ENCODE data around the gene NEK9.

- TF ChIP-seq GATA3 (IDR thresholded peaks at IDR 0.05; ENCODE audit: low read depth, low read length) (no peak), GATA2 (IDR thresholded peaks at IDR 0.05; ENCODE audit: low read depth, low read length) (no peak)
These were observed 32.2 kb upstream of the NEK9 start for GRCh38 chr14:75158843-75159614.

Measured in SH-SY5Y (cell line).